K562 (cell line): ENCODE measurements around the gene SNPH. TPM values are rescaled to one million over a fixed set of nuclear protein-coding genes. Genes with fewer than 3 reads are reported as not detected.

ENCODE experiments used
- ATF1 ChIP-seq, 2 experiments: fragments of 450-650 bp in 1 of 2; IDR thresholded peaks; 2 replicates each; pipeline ENCODE4 v1.6.1; 2016; ENCODE audit warnings: missing compliant biosample characterization in 1 of 2, missing genetic modification characterization in 1 of 2
- BRCA1 ChIP-seq, 2 experiments: fragments of 450-650 bp in 1 of 2; sonication (generic) in 1 of 2; formaldehyde crosslinking in 1 of 2; IDR thresholded peaks; 2 replicates each; pipeline versions ENCODE4 v1.5.0 to v1.6.1; 2017 to 2020; ENCODE audit warnings: mild to moderate bottlenecking in 1 of 2, missing genetic modification reagents in 1 of 2
- CC2D1A ChIP-seq: fragments of 450-650 bp; IDR thresholded peaks from 2 replicates; pipeline ENCODE4 v1.6.1; 2017; ENCODE audit warnings: mild to moderate bottlenecking
- FOXA3 ChIP-seq, 2 experiments: fragments of 450-650 bp in 1 of 2; sonication (generic) in 1 of 2; formaldehyde crosslinking; IDR thresholded peaks in 1 of 2; conservative IDR thresholded peaks in 1 of 2; 2 replicates each; pipeline versions ENCODE4 v1.4.0 to v1.8.0; 2020 to 2022; ENCODE audit warnings: mild to moderate bottlenecking in 2 of 2, missing genetic modification reagents in 1 of 2
- FOXP1 ChIP-seq: sonication (generic); formaldehyde crosslinking; IDR thresholded peaks from 2 replicates; pipeline ENCODE4 v1.8.0; 2022; ENCODE audit warnings: mild to moderate bottlenecking, missing genetic modification reagents
- GATA2 ChIP-seq: sonication (generic); formaldehyde crosslinking; IDR thresholded peaks from 2 replicates; pipeline ENCODE4 v1.4.0; 2020; ENCODE audit warnings: mild to moderate bottlenecking, missing genetic modification reagents
- HDAC2 ChIP-seq: fragments of 450-650 bp; IDR thresholded peaks from 2 replicates; pipeline ENCODE4 v1.6.1; 2016; ENCODE audit warnings: mild to moderate bottlenecking
- HNRNPUL1 ChIP-seq: fragments of 200-400 bp; formaldehyde crosslinking; IDR thresholded peaks from 2 replicates; pipeline ENCODE4 v1.6.1; 2017; ENCODE audit warnings: low read length
- JUND ChIP-seq, 2 experiments: IDR thresholded peaks; 2 replicates in 1 of 2; 3 replicates in 1 of 2; pipeline ENCODE4 v1.6.1; 2011; ENCODE audit warnings: borderline replicate concordance in 2 of 2, low read depth in 2 of 2, low read length in 2 of 2, improper control_type of control experiment in 1 of 2, missing biosample characterization in 1 of 2, missing genetic modification characterization in 1 of 2, missing genetic modification reagents in 1 of 2
- LEF1 ChIP-seq: fragments of 450-650 bp; IDR thresholded peaks from 2 replicates; pipeline ENCODE4 v1.6.1; 2016; ENCODE audit warnings: mild to moderate bottlenecking
- MEIS2 ChIP-seq: fragments of 450-650 bp; IDR thresholded peaks from 2 replicates; pipeline ENCODE4 v1.6.1; 2014; ENCODE audit warnings: mild to moderate bottlenecking; ENCODE audit not compliant: partially characterized antibody
- MYC ChIP-seq, 2 experiments: fragments of 250-450 bp in 1 of 2; sonication (Bioruptor Pico) in 1 of 2; IDR thresholded peaks; 2 replicates each; pipeline versions ENCODE4 v1.5.1 to v1.6.1; 2012 to 2021; ENCODE audit warnings: low read depth in 2 of 2, borderline replicate concordance in 1 of 2, improper control_type of control experiment in 1 of 2, low read length in 1 of 2, mild to moderate bottlenecking in 1 of 2, moderate library complexity in 1 of 2
- NCOR1 ChIP-seq: fragments of 450-650 bp; IDR thresholded peaks from 2 replicates; pipeline ENCODE4 v1.6.1; 2016; ENCODE audit warnings: mild to moderate bottlenecking, moderate library complexity
- NR3C1 ChIP-seq: sonication (generic); formaldehyde crosslinking; IDR thresholded peaks from 2 replicates; pipeline ENCODE4 v1.8.1; 2022; ENCODE audit warnings: missing genetic modification reagents
- RFX5 ChIP-seq: IDR thresholded peaks from 2 replicates; pipeline ENCODE4 v1.6.1; 2011; ENCODE audit warnings: low read depth, mild to moderate bottlenecking, improper control_type of control experiment, low read length
- RHOXF2B ChIP-seq: fragments of 250-450 bp; sonication (Bioruptor Pico); conservative IDR thresholded peaks from 2 replicates; pipeline ENCODE4 v1.5.1; 2021
- SLC30A9 ChIP-seq: fragments of 250-450 bp; sonication (Bioruptor Pico); IDR thresholded peaks from 2 replicates; pipeline ENCODE4 v1.8.0; 2022; ENCODE audit warnings: mild to moderate bottlenecking, moderate library complexity
- SMAD1 ChIP-seq: fragments of 150-350 bp; IDR thresholded peaks from 2 replicates; pipeline ENCODE4 v1.6.1; 2014; ENCODE audit warnings: low read length, low read depth; ENCODE audit not compliant: partially characterized antibody
- SRSF1 ChIP-seq: fragments of 200-400 bp; formaldehyde crosslinking; IDR thresholded peaks from 2 replicates; pipeline ENCODE4 v1.6.1; 2017; ENCODE audit warnings: mild to moderate bottlenecking, low read depth, low read length, moderate library complexity
- XRCC3 ChIP-seq: fragments of 450-650 bp; IDR thresholded peaks from 2 replicates; pipeline ENCODE4 v1.6.1; 2017; ENCODE audit warnings: mild to moderate bottlenecking, moderate library complexity
- XRCC4 ChIP-seq: IDR thresholded peaks from one replicate; pipeline ENCODE4 v1.6.1; 2011; ENCODE audit not compliant: insufficient read depth, insufficient read length; ENCODE audit errors: extremely low read depth
- ZBTB8A ChIP-seq: fragments of 450-650 bp; IDR thresholded peaks from 2 replicates; pipeline ENCODE4 v1.6.1; 2018; ENCODE audit warnings: mild to moderate bottlenecking, moderate library complexity; ENCODE audit not compliant: partially characterized antibody
- ZNF174 ChIP-seq: fragments of 250-450 bp; sonication (Bioruptor Pico); IDR thresholded peaks from 2 replicates; pipeline ENCODE4 v1.4.0; 2020; ENCODE audit warnings: mild to moderate bottlenecking
- ZNF3 ChIP-seq: fragments of 250-450 bp; sonication (Bioruptor Pico); IDR thresholded peaks from 2 replicates; pipeline ENCODE4 v1.5.0; 2021; ENCODE audit warnings: mild to moderate bottlenecking, moderate library complexity
- ZNF354B ChIP-seq: fragments of 250-450 bp; sonication (Bioruptor Pico); IDR thresholded peaks from 2 replicates; pipeline ENCODE4 v1.4.0; 2020
- ZNF780A ChIP-seq: fragments of 250-450 bp; sonication (Bioruptor Pico); IDR thresholded peaks from 2 replicates; pipeline ENCODE4 v1.5.0; 2021; ENCODE audit warnings: mild to moderate bottlenecking
- polyA plus RNA-seq, 8 experiments: library from polyadenylated mRNA; depleted of rRNA in 4 of 8; stranded (reverse) in 5 of 8; unstranded in 3 of 8; fragments of >200 nt; fragmentation: Nextera tagmentation in 2 of 8; fragmentation: Illumina TruSeq in 1 of 8; extraction: Ambion mirVana in 2 of 8; extraction: Trizol in 1 of 8; gene quantifications; 2 replicates each; pipeline versions ENCODE4 v1.2.1 to v1.2.3, GENCODE V29; 2011 to 2014; ENCODE audit warnings: inconsistent platforms in 1 of 8, missing spikeins in 1 of 8
- total RNA-seq, 7 experiments: library from RNA; depleted of rRNA in 6 of 7; stranded (reverse); fragments of >200 nt in 6 of 7; fragmentation: Illumina TruSeq in 2 of 7; extraction: Trizol in 2 of 7; gene quantifications; 2 replicates each; pipeline versions ENCODE4 v1.2.1 to v1.2.3, GENCODE V29; 2011 to 2021; ENCODE audit warnings: low replicate concordance in 1 of 7
- TF ChIP-seq, protein P1 (sequence below): fragments of 250-450 bp; sonication (Bioruptor Pico); IDR thresholded peaks from 2 replicates; pipeline ENCODE4 v1.8.0; 2021; ENCODE audit warnings: moderate library complexity, mild to moderate bottlenecking, inconsistent platforms
- TF ChIP-seq, protein P2 (sequence below), 3 experiments: IDR thresholded peaks in 2 of 3; conservative IDR thresholded peaks in 1 of 3; 2 replicates each; pipeline ENCODE4 v1.5.1; 2011 to 2012; ENCODE audit warnings: low read length in 3 of 3, mild to moderate bottlenecking in 3 of 3, control low read depth in 2 of 3, improper control_type of control experiment in 1 of 3, inconsistent platforms in 1 of 3, low read depth in 1 of 3, mixed read lengths in 1 of 3, moderate library complexity in 1 of 3; ENCODE audit not compliant: insufficient read depth in 2 of 3
- TF ChIP-seq, protein P3 (sequence below): sonication (generic); formaldehyde crosslinking; IDR thresholded peaks from 2 replicates; pipeline ENCODE4 v1.8.0; 2022; ENCODE audit warnings: mild to moderate bottlenecking, low read depth, missing genetic modification reagents

Gene SNPH
- total and polyA plus RNA-seq, 9 of the 15 experiments (the other 6 are each of a cell fraction or from before 2014, with no cell fraction given): 0.03 to 4.2 (median 1.4) TPM

DNA sequence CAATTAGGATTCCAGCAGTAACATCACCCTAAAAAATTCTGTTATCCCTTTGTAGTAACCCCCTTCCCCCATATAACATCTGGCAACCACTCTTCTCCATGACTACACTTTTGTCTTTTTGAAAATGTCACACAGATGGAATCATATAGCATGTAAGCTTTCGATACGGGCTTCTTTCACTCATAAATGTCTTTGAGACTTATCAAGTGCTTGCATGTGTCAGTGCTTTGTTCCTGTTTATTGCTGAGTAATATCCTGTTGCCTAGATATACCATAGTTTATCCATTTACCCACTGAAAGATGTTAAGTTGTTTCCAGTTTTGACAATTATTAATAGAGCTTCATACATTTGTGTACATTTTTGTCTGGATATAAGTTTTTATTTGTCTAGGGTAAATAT lies 10.4 kb upstream of the SNPH start (continued):
- TF ChIP-seq ZNF174 (CRISPR knock-in tag) (no peak), BRCA1 (IDR thresholded peaks at IDR 0.05) (no peak), BRCA1 (CRISPR knock-in tag; IDR thresholded peaks at IDR 0.05) (no peak), ZNF3 (no peak), XRCC3 (no peak), ZNF780A (no peak), SMAD1 (no peak), ATF1 (CRISPR knock-in tag; IDR thresholded peaks at IDR 0.05) (no peak), ATF1 (tag; IDR thresholded peaks at IDR 0.05) (no peak), HDAC2 (0 out of 2 replicates have a peak, but pooled peaks have one; percentile 38), RFX5 (no peak), SLC30A9 (no peak), ZBTB8A (no peak), JUND (IDR thresholded peaks at IDR 0.05; ENCODE audit: borderline replicate concordance, low read depth, low read length) (peak; percentile 61; the same call in 1 of the 2 replicates), JUND (tag; IDR thresholded peaks at IDR 0.05; ENCODE audit: borderline replicate concordance, low read depth, low read length) (peak; percentile 28; the same call in 1 of the 3 replicates), GATA2 (CRISPR knock-in tag) (peak; percentile 65), FOXP1 (CRISPR knock-in tag) (no peak), FOXA3 (CRISPR knock-in tag; conservative IDR thresholded peaks at IDR 0.05 in 1 of 2, IDR thresholded peaks at IDR 0.05 in 1 of 2) (no peak), HNRNPUL1 (no peak), NR3C1 (CRISPR knock-in tag) (no peak), RHOXF2B (no peak), MYC (IDR thresholded peaks at IDR 0.05; ENCODE audit: low read depth, low read length) (no peak), MYC (CRISPR knock-in tag; IDR thresholded peaks at IDR 0.05; ENCODE audit: borderline replicate concordance, low read depth) (no peak), SRSF1 (no peak), LEF1 (peak; percentile 75), ZNF354B (CRISPR knock-in tag) (no peak), NCOR1 (peak; percentile 90), CC2D1A (peak; percentile 83; the same call in 1 of the 2 replicates), XRCC4 (no peak), MEIS2 (peak; percentile 77)
- TF ChIP-seq, protein P1, sequence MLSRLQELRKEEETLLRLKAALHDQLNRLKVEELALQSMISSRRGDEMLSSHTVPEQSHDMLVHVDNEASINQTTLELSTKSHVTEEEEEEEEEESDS (CRISPR knock-in tag): no peak
- TF ChIP-seq, protein P2, sequence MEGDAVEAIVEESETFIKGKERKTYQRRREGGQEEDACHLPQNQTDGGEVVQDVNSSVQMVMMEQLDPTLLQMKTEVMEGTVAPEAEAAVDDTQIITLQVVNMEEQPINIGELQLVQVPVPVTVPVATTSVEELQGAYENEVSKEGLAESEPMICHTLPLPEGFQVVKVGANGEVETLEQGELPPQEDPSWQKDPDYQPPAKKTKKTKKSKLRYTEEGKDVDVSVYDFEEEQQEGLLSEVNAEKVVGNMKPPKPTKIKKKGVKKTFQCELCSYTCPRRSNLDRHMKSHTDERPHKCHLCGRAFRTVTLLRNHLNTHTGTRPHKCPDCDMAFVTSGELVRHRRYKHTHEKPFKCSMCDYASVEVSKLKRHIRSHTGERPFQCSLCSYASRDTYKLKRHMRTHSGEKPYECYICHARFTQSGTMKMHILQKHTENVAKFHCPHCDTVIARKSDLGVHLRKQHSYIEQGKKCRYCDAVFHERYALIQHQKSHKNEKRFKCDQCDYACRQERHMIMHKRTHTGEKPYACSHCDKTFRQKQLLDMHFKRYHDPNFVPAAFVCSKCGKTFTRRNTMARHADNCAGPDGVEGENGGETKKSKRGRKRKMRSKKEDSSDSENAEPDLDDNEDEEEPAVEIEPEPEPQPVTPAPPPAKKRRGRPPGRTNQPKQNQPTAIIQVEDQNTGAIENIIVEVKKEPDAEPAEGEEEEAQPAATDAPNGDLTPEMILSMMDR (IDR thresholded peaks at IDR 0.05 in 2 of 3, conservative IDR thresholded peaks at IDR 0.05 in 1 of 3; ENCODE audit: insufficient read depth in 2 of 3, low read depth in 1 of 3, low read length in 3 of 3): no peak
- TF ChIP-seq, protein P3, sequence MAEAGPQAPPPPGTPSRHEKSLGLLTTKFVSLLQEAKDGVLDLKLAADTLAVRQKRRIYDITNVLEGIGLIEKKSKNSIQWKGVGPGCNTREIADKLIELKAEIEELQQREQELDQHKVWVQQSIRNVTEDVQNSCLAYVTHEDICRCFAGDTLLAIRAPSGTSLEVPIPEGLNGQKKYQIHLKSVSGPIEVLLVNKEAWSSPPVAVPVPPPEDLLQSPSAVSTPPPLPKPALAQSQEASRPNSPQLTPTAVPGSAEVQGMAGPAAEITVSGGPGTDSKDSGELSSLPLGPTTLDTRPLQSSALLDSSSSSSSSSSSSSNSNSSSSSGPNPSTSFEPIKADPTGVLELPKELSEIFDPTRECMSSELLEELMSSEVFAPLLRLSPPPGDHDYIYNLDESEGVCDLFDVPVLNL: no peak
